ENCODE data around the gene TEP1.

DNA sequence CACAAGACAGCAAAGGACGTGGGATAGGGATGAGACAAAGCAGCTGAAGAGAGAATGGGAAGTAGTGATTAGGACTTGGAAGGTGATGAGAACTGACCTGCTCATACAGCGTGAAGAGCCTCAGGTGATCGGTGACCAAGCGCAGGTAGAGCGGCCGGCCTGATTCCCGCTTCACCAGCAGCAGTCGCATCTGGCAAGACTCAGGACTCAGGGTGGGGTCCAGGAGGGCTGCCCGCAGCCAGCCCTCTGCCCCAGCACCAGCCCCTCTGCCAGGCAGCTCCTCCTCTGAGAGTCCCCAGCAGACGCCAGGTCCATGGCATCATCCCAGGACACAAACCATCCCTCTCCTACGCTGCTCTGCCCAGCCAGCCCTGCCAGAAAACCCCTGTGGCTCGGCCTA, 30.8 kb downstream of the TEP1 start:
- TF ChIP-seq CTCF (conservative IDR thresholded peaks at IDR 0.05 in 1 of 2, IDR thresholded peaks at IDR 0.05 in 1 of 2; ENCODE audit: low read depth in 1 of 2, low read length in 2 of 2) = no peak
- no peak for TF ChIP-seq EZH2 (IDR thresholded peaks at IDR 0.05; ENCODE audit: low read length, missing control alignments)
